Measurements from ENCODE around the gene OR6C75.
"Not testable (repeated sequence)": the region's sequence is repeated elsewhere in the genome, so short reads cannot be mapped to it uniquely, and the experiment has no call there.

Gene OR6C75

GRCh38 chr12:55330446-55330845, 32.3 kb upstream of the OR6C75 start, which contains the start of gene OR6C3:
Gene OR6C3, plus strand, starts transcription at chr12:55330746. Its CDS starts 955 bp downstream, at chr12:55331701.
- Histone ChIP-seq H2AFZ (ENCODE audit: low read length) (no peak within 1 kb of the TSS), H4K20me1 (ENCODE audit: insufficient read depth, low read length) (no peaks in the 10 kb centered on the region)
- TF ChIP-seq EZH2phosphoT487 (IDR thresholded peaks at IDR 0.05; ENCODE audit: low read length) (no peak), EZH2 (optimal IDR thresholded peaks at IDR 0.05; ENCODE audit: low read depth, low read length) (no peak), CTCF (IDR thresholded peaks at IDR 0.05; ENCODE audit: low read length) (no peak)

GRCh38 chr12:55336002-55336401, 26.8 kb upstream of the OR6C75 start:
- no peaks in the 10 kb centered on the region for H3K9me2 ChIP-seq (replicated peaks; ENCODE audit: insufficient read depth, low read length)
- peak overlapping the region; percentile 68 for H3K4me2 ChIP-seq (ENCODE audit: low read depth, low read length)
- H2AFZ ChIP-seq (ENCODE audit: low read length) = peak overlapping the region; percentile 89
- H3K79me2 ChIP-seq (ENCODE audit: low read length) = no peaks in the 10 kb centered on the region
- H3K27ac ChIP-seq (ENCODE audit: low read length) = peak overlapping the region; percentile 12; the same call in 1 of the 2 replicates
- 0 out of 2 replicates have a peak, but pooled peaks cover 3% of the 10 kb centered on the region for H3K4me1 ChIP-seq (ENCODE audit: low read length)
- H3F3A ChIP-seq (ENCODE audit: insufficient read depth, low read length) = no peaks in the 10 kb centered on the region
- H3K27me3 ChIP-seq (replicated peaks; ENCODE audit: insufficient read depth, low read length) = no peaks in the 10 kb centered on the region
- peak; percentile 70 for DNase-seq
- H4K20me1 ChIP-seq (ENCODE audit: insufficient read depth, low read length) = no peaks in the 10 kb centered on the region
- no peaks in the 10 kb centered on the region for H3K36me3 ChIP-seq (replicated peaks; ENCODE audit: insufficient read depth, low read length)
- peak overlapping the region; percentile 60 for H3K4me3 ChIP-seq (ENCODE audit: low read length)
- TF ChIP-seq CTCF (IDR thresholded peaks at IDR 0.05; ENCODE audit: low read length) = no peak
- no peak for TF ChIP-seq EZH2phosphoT487 (IDR thresholded peaks at IDR 0.05; ENCODE audit: low read length)
- TF ChIP-seq EZH2 (optimal IDR thresholded peaks at IDR 0.05; ENCODE audit: low read depth, low read length) = no peak
- H3K9me3 ChIP-seq (replicated peaks; ENCODE audit: insufficient read depth, low read length) = no peaks in the 10 kb centered on the region
- peak overlapping the region; percentile 52 for H3K9ac ChIP-seq (ENCODE audit: low read length)

More at GRCh38 chr12:55330446-55330845, 32.3 kb upstream of the OR6C75 start, which contains the start of gene OR6C3:
- Histone ChIP-seq H3K27me3 (replicated peaks; ENCODE audit: insufficient read depth, low read length) (no peaks in the 10 kb centered on the region), H3K36me3 (replicated peaks; ENCODE audit: insufficient read depth, low read length) (no peaks in the 10 kb centered on the region), H3K9me3 (replicated peaks; ENCODE audit: insufficient read depth, low read length) (no peaks in the 10 kb centered on the region), H3K79me2 (ENCODE audit: low read length) (no peaks in the 10 kb centered on the region), H3K27ac (ENCODE audit: low read length) (no peak within 1 kb of the TSS), H3K4me3 (ENCODE audit: low read length) (no peak within 1 kb of the TSS), H3K4me2 (ENCODE audit: low read depth, low read length) (no peak within 1 kb of the TSS), H3K9ac (ENCODE audit: low read length) (no peak within 1 kb of the TSS), H3K4me1 (ENCODE audit: low read length) (peaks cover 5% of the 10 kb centered on the region), H3F3A (ENCODE audit: insufficient read depth, low read length) (no peaks in the 10 kb centered on the region), H3K9me2 (replicated peaks; ENCODE audit: insufficient read depth, low read length) (no peaks in the 10 kb centered on the region)
- DNase-seq = no peak

GRCh38 chr12:55355338-55355737, 7.4 kb upstream of the OR6C75 start:
- not testable (repeated sequence) for H3K4me3 ChIP-seq (ENCODE audit: low read length); H3K27me3 ChIP-seq (replicated peaks; ENCODE audit: insufficient read depth, low read length); H3K4me1 ChIP-seq (ENCODE audit: low read length); H3K9ac ChIP-seq (ENCODE audit: low read length); H3K27ac ChIP-seq (ENCODE audit: low read length); H3K9me3 ChIP-seq (replicated peaks; ENCODE audit: insufficient read depth, low read length); H3F3A ChIP-seq (ENCODE audit: insufficient read depth, low read length); DNase-seq; H2AFZ ChIP-seq (ENCODE audit: low read length); H3K4me2 ChIP-seq (ENCODE audit: low read depth, low read length); H3K79me2 ChIP-seq (ENCODE audit: low read length); H3K9me2 ChIP-seq (replicated peaks; ENCODE audit: insufficient read depth, low read length); H4K20me1 ChIP-seq (ENCODE audit: insufficient read depth, low read length); H3K36me3 ChIP-seq (replicated peaks; ENCODE audit: insufficient read depth, low read length)

GRCh38 chr12:55365086-55365485, 2.3 kb downstream of the OR6C75 start:
- H4K20me1 ChIP-seq (ENCODE audit: insufficient read depth, low read length) = no peaks in the 10 kb centered on the region
- no peak overlapping the region for H3K9ac ChIP-seq (ENCODE audit: low read length)
- H3K9me3 ChIP-seq (replicated peaks; ENCODE audit: insufficient read depth, low read length) = no peaks in the 10 kb centered on the region
- H3K9me2 ChIP-seq (replicated peaks; ENCODE audit: insufficient read depth, low read length) = no peaks in the 10 kb centered on the region
- TF ChIP-seq CTCF (IDR thresholded peaks at IDR 0.05; ENCODE audit: low read length) (no peak), EZH2phosphoT487 (IDR thresholded peaks at IDR 0.05; ENCODE audit: low read length) (no peak), EZH2 (optimal IDR thresholded peaks at IDR 0.05; ENCODE audit: low read depth, low read length) (no peak)
- no peaks in the 10 kb centered on the region for H3K36me3 ChIP-seq (replicated peaks; ENCODE audit: insufficient read depth, low read length)
- DNase-seq = no peak
- H3K4me3 ChIP-seq (ENCODE audit: low read length) = no peak overlapping the region
- no peaks in the 10 kb centered on the region for H3K4me1 ChIP-seq (ENCODE audit: low read length)
- H3K4me2 ChIP-seq (ENCODE audit: low read depth, low read length) = no peak overlapping the region
- no peaks in the 10 kb centered on the region for H3K79me2 ChIP-seq (ENCODE audit: low read length)
- H2AFZ ChIP-seq (ENCODE audit: low read length) = no peak overlapping the region
- H3K27ac ChIP-seq (ENCODE audit: low read length) = no peak overlapping the region
- H3K27me3 ChIP-seq (replicated peaks; ENCODE audit: insufficient read depth, low read length) = no peaks in the 10 kb centered on the region
- no peaks in the 10 kb centered on the region for H3F3A ChIP-seq (ENCODE audit: insufficient read depth, low read length)
